Islet precursor cell (in vitro differentiated cells): Measurements from ENCODE around the gene TBC1D10A.

Source experiments
- DNase-seq: peaks from one replicate; pipeline ENCODE4 v3.0.0-alpha.2; 2018

TBC1D10A gene, protein sequence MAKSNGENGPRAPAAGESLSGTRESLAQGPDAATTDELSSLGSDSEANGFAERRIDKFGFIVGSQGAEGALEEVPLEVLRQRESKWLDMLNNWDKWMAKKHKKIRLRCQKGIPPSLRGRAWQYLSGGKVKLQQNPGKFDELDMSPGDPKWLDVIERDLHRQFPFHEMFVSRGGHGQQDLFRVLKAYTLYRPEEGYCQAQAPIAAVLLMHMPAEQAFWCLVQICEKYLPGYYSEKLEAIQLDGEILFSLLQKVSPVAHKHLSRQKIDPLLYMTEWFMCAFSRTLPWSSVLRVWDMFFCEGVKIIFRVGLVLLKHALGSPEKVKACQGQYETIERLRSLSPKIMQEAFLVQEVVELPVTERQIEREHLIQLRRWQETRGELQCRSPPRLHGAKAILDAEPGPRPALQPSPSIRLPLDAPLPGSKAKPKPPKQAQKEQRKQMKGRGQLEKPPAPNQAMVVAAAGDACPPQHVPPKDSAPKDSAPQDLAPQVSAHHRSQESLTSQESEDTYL

DNA sequence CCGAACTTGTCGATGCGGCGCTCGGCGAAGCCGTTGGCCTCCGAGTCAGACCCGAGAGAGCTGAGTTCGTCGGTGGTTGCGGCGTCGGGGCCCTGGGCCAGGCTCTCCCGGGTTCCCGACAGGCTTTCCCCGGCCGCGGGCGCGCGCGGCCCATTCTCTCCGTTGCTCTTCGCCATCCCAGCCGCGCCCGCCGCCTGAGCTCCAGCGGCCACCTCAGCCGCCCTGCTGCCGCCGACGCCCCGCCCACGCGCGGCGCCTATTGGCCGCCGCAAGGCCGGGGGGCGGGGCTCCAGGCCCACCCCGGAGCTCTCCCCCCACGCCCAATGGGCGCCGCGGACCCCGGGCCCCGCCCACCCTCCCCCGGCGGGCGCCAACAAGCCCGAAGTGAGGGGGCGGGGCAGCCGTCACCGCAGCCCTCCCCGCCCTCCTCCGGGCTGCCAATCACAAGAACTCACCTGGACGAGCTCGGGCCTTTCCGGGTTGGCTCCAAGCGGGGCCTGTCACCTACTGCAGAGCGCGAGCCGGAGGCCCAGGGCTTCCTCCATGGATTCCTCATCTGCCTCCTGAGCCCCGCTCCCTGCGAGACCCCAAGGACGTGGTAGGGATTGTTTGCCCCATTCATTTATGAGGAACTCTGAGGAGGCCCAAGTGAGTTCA lies at the start of gene TBC1D10A:
Gene TBC1D10A, minus strand, starts transcription at position 236 of the 657 bp plus-strand sequence. Its CDS starts 60 bp downstream, at position 176.
- peak; percentile 98 for DNase-seq

DNA sequence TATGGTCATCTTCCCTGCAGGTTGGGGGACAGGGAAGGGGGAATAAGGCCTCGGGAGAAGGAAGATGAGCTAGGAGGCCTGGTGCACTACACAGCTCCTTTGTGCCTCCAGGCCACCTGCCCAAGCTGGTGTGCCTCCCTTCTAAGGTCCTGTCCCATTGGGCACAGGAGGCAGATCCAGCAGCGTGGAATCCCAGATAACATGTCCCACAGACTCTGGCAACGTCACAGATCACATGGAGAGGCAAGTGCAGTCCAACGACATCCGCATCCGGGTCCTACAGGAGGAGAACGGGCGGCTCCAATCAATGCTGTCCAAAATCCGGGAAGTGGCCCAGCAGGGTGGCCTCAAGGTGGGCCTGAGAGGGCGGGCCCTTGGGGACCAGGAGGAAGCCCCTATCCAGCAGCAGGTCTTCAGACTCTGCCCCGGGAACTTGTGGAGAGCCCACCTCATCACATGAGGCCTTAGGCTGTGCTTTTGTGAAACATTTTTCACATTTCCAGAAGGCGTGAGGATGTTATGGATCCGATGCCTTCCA lies 48.6 kb upstream of the TBC1D10A start:
- no peak for DNase-seq

DNA sequence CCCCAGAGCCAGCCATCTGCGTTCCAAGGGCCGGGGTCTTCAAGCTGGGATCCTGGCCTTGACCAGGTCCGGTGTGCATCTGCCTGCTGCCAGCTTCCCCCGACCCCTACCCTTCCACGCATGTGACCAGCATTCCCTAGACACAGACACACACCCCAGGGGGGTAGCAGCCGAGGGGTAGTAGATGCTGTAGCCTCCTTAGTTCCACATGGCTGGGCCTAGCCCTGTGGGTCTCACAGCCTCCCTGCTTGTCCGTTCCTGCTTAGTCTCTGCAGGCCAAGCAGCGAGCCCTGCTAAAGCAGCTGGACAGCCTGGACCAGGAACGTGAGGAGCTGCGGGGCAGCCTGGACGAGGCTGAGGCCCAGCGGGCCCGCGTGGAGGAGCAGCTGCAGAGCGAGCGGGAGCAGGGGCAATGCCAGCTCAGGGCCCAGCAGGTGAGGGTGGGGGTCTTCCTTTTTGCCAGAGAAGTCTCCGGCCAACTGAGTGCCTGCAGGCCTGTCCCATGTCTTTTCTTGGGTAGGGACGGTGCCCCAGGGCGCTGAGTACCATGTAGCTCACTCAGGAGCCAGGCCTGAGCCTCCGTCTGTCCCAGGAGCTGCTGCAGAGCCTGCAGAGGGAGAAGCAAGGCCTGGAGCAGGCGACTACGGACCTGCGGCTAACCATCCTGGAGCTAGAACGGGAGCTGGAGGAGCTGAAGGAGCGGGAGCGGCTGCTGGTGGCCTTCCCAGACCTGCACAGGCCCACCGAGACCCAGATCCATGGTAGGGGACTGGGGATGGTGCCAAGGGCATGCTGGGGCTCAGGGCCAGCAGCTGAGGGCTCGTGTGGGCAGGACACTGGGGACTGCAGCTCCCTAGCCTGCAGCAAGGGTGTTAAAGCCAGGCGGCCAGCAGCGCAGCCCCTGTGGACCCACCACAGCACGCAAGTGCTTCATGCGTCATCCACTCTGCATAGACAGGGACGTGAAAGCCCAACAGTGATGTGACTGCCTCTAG lies 46.9 kb upstream of the TBC1D10A start:
- peak; percentile 51 for DNase-seq

DNA sequence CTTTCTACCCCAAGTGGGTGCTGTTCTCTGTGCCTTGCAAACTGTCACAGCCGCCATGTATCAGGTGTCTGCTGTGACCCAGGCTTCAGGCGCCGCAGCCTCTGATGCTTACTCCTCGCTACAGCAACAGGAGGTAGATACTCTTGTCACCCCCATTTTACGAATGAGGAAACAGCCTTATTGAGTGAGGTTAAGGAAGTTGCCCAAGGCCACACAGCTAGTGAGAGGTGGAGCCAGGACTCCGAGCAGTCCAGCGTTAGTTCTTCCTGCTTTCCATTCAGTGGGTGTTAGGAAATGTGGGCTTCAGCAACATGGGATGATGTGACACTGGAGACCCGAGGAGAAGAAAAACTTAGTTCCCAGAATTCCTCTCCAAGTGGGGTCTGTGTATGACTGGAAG lies 46.2 kb upstream of the TBC1D10A start:
- no peak for DNase-seq

DNA sequence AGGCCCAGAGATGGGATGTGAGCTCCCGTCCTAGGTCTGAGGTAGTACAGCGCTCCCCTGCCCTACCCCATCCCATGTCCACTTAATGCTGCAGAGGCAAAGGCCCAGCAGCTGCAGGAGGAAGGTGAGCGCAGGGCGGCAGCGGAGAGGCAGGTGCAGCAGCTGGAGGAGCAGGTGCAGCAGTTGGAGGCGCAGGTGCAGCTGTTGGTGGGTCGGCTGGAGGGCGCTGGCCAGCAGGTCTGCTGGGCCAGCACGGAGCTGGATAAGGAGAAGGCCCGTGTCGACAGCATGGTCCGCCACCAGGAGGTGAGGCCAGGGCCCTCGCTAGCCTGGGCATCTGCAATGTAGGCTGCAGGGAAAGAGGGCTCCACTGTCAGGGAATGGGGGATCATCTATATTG lies 45.2 kb upstream of the TBC1D10A start:
- no peak for DNase-seq

DNA sequence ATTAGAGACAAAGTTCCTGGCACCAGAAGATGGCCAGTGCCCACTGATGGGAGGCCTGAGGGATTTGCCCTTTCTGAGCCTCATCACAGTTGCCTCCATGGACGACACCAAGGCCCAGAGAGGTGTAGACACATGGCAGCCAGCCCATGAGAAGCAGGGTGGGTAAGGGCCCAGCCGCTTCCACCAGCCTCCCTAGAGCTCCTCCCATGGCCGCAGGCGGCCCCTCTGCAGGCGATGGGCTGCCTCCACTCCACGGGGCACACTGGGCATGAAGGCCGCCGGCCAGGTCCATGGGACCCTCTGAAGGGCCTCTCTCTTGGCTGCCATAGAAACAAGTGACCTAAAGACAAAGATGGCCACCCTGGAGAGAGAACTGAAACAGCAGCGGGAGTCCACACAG lies 44.6 kb upstream of the TBC1D10A start:
- DNase-seq, result no peak

DNA sequence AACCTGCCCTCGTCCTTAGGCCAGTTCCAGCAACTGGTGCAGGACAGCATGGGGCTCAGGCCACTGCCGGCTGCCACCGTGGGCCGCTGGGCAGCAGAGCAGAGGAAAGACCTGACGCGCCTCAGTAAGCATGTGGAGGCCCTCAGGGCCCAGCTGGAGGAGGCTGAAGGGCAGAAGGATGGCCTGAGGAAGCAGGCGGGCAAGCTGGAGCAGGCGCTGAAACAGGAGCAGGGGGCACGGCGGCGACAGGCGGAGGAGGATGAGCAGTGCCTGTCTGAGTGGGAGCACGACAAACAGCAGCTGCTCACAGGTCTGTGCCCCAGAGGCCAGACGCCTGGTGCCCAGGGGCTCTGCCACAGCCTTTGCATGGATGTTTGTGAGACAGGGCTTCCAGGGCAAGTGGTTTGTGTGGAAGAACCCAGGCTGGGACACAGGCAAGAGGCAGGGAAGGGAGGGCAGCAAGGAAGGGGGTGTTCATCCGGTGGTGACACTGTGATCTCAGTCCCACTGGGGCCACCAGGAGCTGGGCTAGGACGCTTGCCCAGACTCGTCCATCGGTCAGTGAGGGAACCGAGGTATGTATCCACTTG lies 44.0 kb upstream of the TBC1D10A start:
- DNase-seq, result peak; percentile 54

DNA sequence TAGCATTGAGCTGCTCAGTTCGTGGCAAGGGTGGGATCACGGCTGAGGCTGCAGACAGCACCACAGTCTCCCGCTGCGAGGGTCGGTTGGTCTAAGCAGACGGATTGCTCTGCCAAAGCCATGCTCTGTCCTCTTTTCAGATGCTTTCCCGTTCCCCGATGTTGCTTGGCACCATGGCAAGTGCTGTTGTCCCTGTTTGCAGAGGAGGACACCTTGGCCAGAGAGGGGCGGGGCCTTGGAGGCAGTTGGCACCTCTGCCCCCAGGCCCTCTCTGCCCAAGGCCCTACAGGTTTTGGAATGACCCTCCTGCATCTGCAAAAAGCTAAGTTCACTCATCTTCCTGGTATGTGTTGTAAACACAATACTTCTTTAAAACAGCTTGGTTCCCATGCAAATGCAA lies 41.7 kb upstream of the TBC1D10A start:
- DNase-seq, result no peak

DNA sequence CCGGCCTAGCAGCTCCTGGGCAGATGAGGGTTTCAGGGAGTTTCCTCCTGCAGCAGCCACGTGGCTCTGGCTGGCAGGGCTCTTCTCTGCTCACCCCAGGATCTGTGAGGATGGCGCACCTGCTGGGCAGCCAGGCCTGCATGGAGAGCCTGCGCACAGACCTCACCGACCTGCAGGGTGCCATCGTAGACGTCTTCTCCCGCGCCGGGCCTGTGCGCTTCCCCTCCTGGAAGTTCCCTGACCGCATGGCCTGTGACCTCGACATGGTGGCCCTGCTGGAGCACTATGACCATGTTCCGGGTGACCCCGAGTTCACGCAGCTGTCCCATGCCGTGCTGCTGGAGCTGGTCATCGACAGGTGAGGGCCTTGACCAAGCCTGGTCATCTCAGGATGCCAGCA lies 39.1 kb upstream of the TBC1D10A start:
- DNase-seq, result no peak

DNA sequence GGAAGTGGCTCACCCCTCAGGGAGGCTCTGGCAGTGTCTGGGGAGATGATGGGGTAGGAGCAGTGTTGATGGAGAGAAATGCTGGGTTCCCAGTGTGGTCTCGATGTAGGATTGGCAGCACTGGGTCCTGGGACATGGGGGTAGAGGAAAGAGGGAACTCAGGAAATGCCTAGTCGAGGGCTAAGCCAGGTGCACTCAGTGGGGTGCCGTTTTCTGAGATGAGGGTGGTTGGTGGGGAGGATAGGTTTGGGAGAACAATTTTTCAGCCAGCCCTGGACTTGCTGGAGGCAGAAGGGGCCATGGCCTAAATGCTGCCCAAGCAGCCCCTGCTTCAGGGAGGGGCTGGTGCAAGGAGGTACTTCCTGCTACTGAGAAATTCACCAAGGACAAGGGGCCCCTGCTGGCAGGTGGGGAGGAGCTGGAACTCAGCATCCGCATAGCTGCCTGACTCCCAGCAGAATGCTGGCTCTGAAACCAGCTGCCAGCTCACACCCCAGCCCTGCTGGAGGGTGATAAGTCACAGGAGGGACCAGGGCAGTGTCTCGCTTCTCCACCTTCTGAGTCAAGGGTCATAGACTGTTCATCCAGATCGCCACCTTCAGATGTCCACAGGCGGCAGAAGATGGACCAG lies 36.0 kb upstream of the TBC1D10A start:
- DNase-seq, result no peak

DNA sequence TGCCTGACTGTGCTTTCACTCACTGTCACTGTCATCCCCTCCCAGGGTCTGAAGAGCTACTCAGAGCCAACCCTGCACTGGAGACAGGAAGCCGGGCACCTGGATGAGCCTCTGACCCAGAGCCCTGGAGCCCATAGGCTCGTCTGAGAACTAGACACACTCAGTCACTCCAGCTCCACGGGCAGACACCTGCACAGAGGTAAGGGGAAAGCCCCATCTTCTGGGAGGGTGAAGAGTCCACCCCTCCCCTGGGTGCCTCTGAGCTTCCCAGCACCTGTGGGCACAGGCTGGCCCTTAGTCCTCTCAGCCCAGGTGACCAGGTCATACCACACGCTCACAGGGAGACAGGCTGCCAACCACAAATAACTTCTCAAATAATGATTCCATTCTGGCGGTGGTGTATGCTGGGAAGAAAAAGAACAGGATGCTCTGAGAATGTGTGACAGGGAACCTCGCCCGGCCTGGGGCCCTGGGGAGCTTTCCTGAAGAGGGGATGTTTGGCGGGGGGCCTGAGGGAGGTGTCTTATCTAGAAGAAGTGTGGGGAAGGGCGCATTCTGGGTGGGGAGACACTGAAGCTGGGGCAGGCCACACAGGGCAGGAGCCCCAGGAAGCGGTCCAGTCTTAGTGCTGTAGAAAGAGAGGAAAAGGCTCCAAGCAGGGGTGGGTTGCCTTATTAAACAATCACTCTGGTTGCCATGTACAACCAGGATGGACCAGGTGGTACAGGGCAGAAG lies 35.3 kb upstream of the TBC1D10A start:
- DNase-seq, result no peak

DNA sequence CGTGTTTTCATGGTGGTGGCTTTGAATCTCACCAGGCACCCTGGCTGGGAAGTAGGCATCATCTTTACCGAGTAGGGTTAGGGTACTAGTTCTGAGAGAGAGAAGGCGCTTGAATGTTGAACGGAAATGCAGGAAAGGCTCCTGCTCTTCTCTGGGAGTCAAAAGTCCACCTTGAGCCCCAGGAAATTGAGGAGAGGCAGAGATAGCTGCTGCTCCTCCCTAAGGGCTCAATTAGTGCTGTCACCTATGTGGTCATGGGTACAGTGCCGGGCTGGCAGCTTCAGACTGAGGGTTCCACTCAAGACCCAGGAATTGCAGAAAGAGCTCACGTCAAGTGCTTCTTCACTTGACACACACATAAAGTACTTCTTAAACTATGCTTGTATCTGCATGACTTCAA lies 31.8 kb upstream of the TBC1D10A start:
- DNase-seq, result no peak

DNA sequence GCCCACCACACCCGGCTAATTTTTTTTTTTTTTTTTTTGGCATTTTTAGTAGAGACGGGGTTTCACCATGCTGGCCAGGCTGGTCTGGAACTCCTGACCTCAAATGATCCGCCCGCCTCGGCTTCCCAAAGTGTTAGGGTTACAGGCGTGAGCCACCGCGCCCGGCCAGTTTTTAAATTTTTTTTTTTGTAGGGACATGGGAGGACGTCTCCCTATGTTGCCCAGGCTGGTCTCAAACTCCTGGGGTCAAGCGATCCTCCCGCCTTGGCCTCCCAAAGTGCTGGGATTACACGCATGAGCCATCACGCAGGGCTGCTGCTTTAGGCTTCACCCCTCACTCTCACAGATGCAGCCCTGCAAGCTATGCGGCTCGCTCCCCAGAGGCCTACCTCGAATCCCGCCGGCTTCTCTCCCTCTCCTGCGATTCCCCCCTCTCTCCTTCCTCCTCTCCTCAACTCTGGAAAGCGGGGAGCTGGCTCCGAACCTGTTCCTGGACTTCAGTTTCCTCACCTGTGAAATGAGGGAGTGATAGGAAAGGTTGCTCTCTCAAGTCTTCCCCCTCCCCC lies 31.0 kb upstream of the TBC1D10A start:
- no peak for DNase-seq

DNA sequence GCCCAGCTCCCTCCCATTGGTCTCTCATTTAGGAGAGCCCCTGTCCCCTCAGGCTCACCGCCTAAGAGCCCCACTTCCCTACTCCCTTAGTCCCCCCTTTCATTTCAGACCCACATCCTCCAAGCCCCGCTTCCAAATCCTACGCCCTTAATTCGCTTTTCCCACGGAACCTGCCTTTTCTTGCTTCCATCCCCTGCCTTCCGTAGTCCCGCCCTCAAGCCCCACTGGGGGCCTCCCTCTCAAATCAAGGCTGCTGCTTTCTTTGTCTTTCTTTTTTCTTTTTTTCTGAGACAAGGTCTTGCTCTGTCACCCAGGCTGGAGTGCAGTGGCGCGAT lies 30.5 kb upstream of the TBC1D10A start:
- DNase-seq, result no peak

DNA sequence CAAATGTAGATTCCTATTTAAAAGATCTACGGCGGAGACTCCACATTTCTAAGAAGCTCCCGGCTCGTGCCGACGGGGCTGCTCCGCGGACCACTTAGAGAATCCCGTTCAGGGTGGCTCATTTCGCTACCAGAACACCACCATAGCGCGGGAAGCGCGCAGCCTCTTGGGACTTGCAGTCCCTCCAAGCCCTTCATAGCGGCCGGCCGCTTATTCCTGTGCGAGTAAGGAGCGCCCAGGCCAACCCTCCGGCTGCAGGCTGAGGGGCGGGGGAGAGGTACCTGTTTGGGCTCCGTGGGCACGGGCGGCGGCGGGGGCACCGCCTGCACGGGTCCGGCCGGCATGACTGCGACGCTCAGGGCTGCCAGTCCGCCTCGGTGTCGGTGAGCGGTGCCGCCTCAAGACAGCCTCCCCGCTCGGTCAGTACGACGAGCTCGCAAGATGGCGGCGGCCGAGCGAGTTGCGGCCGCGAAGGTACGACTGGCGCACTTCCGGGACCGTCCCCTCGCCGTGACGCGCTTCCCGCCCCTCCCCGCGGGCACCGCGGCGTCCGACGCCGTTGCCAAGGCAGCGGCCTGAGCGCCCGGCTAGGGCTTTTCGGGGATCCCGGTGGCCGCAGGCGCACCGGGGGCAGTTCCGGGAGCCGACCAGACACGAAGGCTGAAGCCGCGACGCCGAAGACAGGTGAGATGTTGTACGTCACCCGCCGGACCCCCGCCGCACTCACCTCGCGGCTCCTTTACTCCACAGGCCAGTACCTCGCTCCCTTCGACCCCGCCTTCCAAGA lies 29.9 kb upstream of the TBC1D10A start, which contains the start of the genes CCDC157 and SF3A1:
Gene CCDC157, plus strand, starts transcription at position 559 of the 787 bp plus-strand sequence. CDS start 8,994 bp downstream, outside the sequence.
Gene SF3A1, minus strand, starts transcription at position 446 of the 787 bp plus-strand sequence. Its CDS starts 102 bp downstream, at position 344.
- peak; percentile 96 for DNase-seq

DNA sequence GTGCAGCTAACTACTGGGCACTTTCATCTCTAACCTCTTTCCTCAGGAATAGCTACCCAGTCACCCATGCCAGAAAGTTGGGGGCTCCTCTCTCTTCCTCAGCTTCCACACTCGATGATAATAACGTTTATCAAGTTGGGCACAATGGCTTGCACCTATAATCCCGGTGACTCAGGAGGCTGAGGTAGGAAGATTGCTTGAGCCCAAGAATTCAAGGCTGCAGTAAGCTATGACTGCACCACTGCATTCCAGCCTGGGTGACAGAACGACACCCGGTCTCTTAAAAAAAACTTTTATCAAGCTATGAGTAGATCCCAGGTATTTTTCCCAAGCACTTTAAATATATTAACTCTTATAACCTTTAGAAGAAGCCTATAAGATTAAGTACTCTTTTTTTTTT lies 27.9 kb upstream of the TBC1D10A start:
- no peak for DNase-seq

DNA sequence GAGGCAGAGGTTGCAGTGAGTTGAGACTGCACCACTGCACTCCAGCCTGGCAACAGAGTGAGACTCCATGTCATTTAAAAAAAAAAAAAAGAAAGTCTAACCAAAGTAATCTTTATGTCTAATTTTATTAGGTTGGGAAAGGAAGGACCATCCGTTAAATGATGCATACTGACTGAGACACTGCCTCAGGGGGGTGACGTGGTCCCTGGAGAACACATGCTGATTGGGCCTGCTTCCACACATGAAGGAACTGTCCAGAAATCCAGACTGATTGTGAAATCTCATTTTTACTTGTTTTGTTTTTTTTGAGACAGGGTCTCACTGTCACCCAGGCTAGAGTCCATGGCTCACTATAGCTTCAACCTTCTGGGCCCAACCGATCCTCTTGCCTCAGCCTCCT lies 24.5 kb upstream of the TBC1D10A start:
- DNase-seq, result no peak

DNA sequence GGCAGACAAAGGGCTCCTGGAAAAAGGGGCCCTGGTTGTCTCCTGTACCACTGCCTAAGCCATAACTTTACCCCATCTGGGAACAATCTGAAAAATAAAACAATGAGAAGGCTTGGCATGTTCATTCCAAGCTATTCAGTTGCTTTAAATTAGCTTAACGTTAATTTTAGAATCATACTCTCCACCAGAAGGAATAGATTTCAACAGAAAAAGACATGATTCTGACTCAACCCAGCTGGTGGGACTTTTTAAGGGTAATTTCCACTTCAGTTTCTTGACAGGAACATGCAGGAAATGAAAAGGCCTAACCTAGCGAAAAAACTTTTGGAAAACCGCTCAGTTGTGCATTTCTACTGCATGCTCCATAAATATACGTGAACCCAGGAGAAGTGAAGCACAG lies 22.1 kb upstream of the TBC1D10A start:
- no peak for DNase-seq

DNA sequence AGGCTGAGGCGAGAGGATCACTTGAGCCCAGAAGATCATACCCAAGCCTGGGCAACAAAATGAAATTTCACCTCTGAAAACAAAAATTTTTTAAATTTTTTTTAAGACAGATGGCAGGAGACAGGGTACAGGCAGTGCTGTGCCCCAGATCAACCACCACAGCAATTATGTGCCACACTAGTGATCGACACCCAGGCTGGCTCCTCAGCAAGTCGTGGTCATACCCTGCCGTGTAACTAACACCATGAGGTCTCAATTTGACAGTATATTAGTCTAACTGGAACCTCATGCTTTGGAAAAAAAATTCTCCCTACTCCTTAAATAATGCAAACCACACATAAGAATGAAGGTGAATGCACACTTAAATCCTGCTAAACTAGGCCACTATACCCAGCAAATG lies 21.7 kb upstream of the TBC1D10A start:
- DNase-seq, result no peak
